ENCODE data around the gene RNFT1.

DNA sequence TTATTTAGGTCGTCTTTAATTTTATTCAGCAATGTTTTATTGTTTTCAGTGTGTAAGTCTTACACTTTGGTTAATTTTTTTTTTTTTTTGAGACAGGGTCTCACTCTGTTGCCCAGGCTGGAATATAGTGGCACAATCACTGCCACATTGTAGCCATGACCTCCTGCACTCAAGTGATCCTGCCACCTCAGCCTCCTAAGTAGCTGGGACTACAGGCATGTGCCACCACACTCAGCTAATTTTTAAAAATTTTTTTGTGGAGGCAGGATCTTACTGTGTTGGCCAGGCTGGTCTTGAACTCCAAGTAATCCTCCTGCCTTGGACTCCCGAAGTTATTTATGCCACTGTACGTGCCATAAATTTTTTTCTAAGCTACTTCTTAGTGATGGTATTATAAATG, 57.1 kb downstream of the RNFT1 start:
- TF ChIP-seq BHLHE40 (IDR thresholded peaks at IDR 0.05; ENCODE audit: borderline replicate concordance) = no peak
- TF ChIP-seq CTBP1 (IDR thresholded peaks at IDR 0.05; ENCODE audit: borderline replicate concordance) = no peak
- no peak for TF ChIP-seq FOXM1 (IDR thresholded peaks at IDR 0.05; ENCODE audit: borderline replicate concordance)
- no peak for TF ChIP-seq LEF1 (IDR thresholded peaks at IDR 0.05; ENCODE audit: borderline replicate concordance)
- no peak for TF ChIP-seq HDGF (IDR thresholded peaks at IDR 0.05; ENCODE audit: borderline replicate concordance)
- no peak for TF ChIP-seq SP1 (IDR thresholded peaks at IDR 0.05)
- no peak for TF ChIP-seq NFRKB (IDR thresholded peaks at IDR 0.05)
- TF ChIP-seq SUZ12 (IDR thresholded peaks at IDR 0.05) = no peak
- no peak for TF ChIP-seq PKNOX1 (IDR thresholded peaks at IDR 0.05)
- TF ChIP-seq TARDBP (IDR thresholded peaks at IDR 0.05) = no peak
- TF ChIP-seq FOXA1 (IDR thresholded peaks at IDR 0.05) = no peak
- no peak for TF ChIP-seq ZNF384 (IDR thresholded peaks at IDR 0.05)
- no peak for TF ChIP-seq FOXK2 (IDR thresholded peaks at IDR 0.05)
- no peak for TF ChIP-seq ELF4 (IDR thresholded peaks at IDR 0.05)
